GM12891 (cell line): Measurements from ENCODE around the gene ADGRA3.

Source experiments
- PAX5 ChIP-seq: IDR thresholded peaks from 2 replicates; pipeline ENCODE4 v1.6.1; 2011; ENCODE audit warnings: low read length, moderate library complexity, mild to moderate bottlenecking; ENCODE audit not compliant: insufficient read depth, severe bottlenecking
- POLR2A ChIP-seq: IDR thresholded peaks from 2 replicates; pipeline ENCODE4 v1.6.1; 2011; ENCODE audit warnings: low read depth, low read length, control low read depth
- POLR2AphosphoS5 ChIP-seq: IDR thresholded peaks from 2 replicates; pipeline ENCODE4 v1.6.1; 2011; ENCODE audit warnings: low read depth, low read length, control low read depth
- TAF1 ChIP-seq: IDR thresholded peaks from 2 replicates; pipeline ENCODE4 v1.6.1; 2011; ENCODE audit warnings: low read depth, low read length, control low read depth

DNA sequence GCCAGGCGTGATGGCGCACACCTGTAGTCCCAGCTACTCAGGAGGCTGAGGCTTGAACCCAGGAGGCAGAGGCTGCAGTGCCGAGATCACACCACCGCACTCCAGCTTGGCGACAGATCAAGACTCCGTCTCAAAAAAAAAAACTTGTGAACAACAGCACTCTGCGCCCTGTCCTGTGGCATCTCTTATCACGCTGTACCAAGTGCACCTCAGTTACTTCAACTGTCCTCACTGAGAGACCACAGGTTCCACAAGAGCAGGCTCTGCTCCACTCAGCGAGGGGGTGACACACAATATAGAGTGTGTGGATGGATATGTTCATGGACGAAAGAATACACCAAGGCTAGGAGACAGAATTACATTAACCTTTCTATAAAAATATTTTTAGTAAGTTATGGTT is 49.3 kb downstream of the ADGRA3 start:
- no peak for TF ChIP-seq TAF1
- TF ChIP-seq POLR2AphosphoS5: no peak
- no peak for TF ChIP-seq POLR2A
- no peak for TF ChIP-seq PAX5
